Suprapubic skin (tissue), 4 donors: ENCODE results near the gene LRRC42. TPM values are rescaled to one million over a fixed set of nuclear protein-coding genes. Genes with fewer than 3 reads are reported as not detected.

ENCODE experiments used
- DNase-seq, 2 donors: peaks; one replicate each; pipeline ENCODE4 v3.0.0-alpha.2; 2019; ENCODE audit warnings: low spot score in 2 of 2
- H3K27ac ChIP-seq: fragments of 200-600 bp; sonication (generic); one replicate; pipeline ENCODE4 v1.5.1; 2019
- H3K27me3 ChIP-seq: fragments of 200-600 bp; sonication (generic); one replicate; pipeline ENCODE4 v1.5.1; 2019
- H3K36me3 ChIP-seq: fragments of 200-600 bp; sonication (generic); one replicate; pipeline ENCODE4 v1.5.1; 2019
- H3K4me1 ChIP-seq: fragments of 200-600 bp; sonication (generic); one replicate; pipeline ENCODE4 v1.5.1; 2019
- H3K4me3 ChIP-seq: fragments of 200-600 bp; sonication (generic); one replicate; pipeline ENCODE4 v1.5.1; 2019; ENCODE audit warnings: mild to moderate bottlenecking
- H3K9me3 ChIP-seq: fragments of 200-600 bp; sonication (generic); one replicate; pipeline ENCODE4 v1.5.1; 2019
- CTCF ChIP-seq, 2 donors: fragments of 200-600 bp in 1 of 2; fragments of 450-650 bp in 1 of 2; sonication (generic) in 1 of 2; IDR thresholded peaks; one replicate each; pipeline ENCODE4 v1.5.1; 2016 to 2019; ENCODE audit warnings: antibody characterized with exemption in 2 of 2, mild to moderate bottlenecking in 1 of 2, moderate library complexity in 1 of 2
- EP300 ChIP-seq: sonication (generic); formaldehyde crosslinking; IDR thresholded peaks from one replicate; pipeline ENCODE4 v1.6.1; 2017; ENCODE audit warnings: antibody characterized with exemption
- POLR2A ChIP-seq, 2 donors: fragments of 450-650 bp; IDR thresholded peaks; one replicate each; pipeline ENCODE4 v1.6.1; 2017; ENCODE audit warnings: antibody characterized with exemption in 2 of 2, mild to moderate bottlenecking in 2 of 2, moderate library complexity in 2 of 2
- POLR2AphosphoS5 ChIP-seq, 3 donors: sonication (generic); formaldehyde crosslinking; IDR thresholded peaks; one replicate each; pipeline ENCODE4 v1.6.1; 2017; ENCODE audit warnings: antibody characterized with exemption in 3 of 3
- WGBS: methylation state at CpG from one replicate; pipeline ENCODE4 v1.1.5; 2018; 5-methylcytosine and 5-hydroxymethylcytosine counted together
- total RNA-seq, 4 donors: library from RNA; depleted of rRNA; stranded (reverse); fragments of >200 nt; gene quantifications; one replicate each; pipeline ENCODE4 v1.1.0, GENCODE V29; 2016

LRRC42 gene
- total RNA-seq, 4 donors from 2014 or later: 22.2 to 31.1 (median 28.3) TPM

GRCh38 chr1:54013393-54014008, 67.4 kb downstream of the LRRC42 start:
- no peak for TF ChIP-seq POLR2A (IDR thresholded peaks at IDR 0.05)
- TF ChIP-seq POLR2AphosphoS5 (IDR thresholded peaks at IDR 0.05): no peak
- TF ChIP-seq CTCF (IDR thresholded peaks at IDR 0.05): no peak
- no peak for TF ChIP-seq EP300
- no peak overlapping the region for H3K4me3 ChIP-seq
- 81% methylated on average over 8 of the region's 8 CpGs for WGBS
- H3K4me1 ChIP-seq: peaks cover 17% of the 10 kb centered on the region
- H3K27ac ChIP-seq: no peak overlapping the region
- no peaks in the 10 kb centered on the region for H3K9me3 ChIP-seq
- peak in 1 of 2 donors; percentile 60 for DNase-seq
- H3K27me3 ChIP-seq: peaks cover 11% of the 10 kb centered on the region
- H3K36me3 ChIP-seq: no peaks in the 10 kb centered on the region

- Histone ChIP-seq H3K4me1 (peaks cover 17% of the 10 kb centered on the region), H3K9me3 (no peaks in the 10 kb centered on the region), H3K36me3 (no peaks in the 10 kb centered on the region), H3K27ac (no peak overlapping the region), H3K4me3 (no peak overlapping the region), H3K27me3 (peaks cover 5% of the 10 kb centered on the region)
- TF ChIP-seq CTCF (IDR thresholded peaks at IDR 0.05) (no peak), POLR2AphosphoS5 (IDR thresholded peaks at IDR 0.05) (no peak), EP300 (no peak), POLR2A (IDR thresholded peaks at IDR 0.05) (no peak)
- 49% methylated on average over 17 of the region's 17 CpGs for whole genome bisulfite sequencing
- DNase-seq: peak in 1 of 2 donors; percentile 75
Observed at GRCh38 chr1:54014009-54014629, 68.0 kb downstream of the LRRC42 start.

GRCh38 chr1:54016343-54017282, 70.5 kb downstream of the LRRC42 start:
- Histone ChIP-seq H3K27ac (peak overlapping the region; percentile 31), H3K4me1 (peaks cover 17% of the 10 kb centered on the region), H3K4me3 (no peak overlapping the region), H3K27me3 (peaks cover 5% of the 10 kb centered on the region), H3K36me3 (no peaks in the 10 kb centered on the region), H3K9me3 (no peaks in the 10 kb centered on the region)
- DNase-seq: peak in 1 of 2 donors; percentile 75
- no peak for TF ChIP-seq POLR2A (IDR thresholded peaks at IDR 0.05)
- no peak for TF ChIP-seq POLR2AphosphoS5 (IDR thresholded peaks at IDR 0.05)
- TF ChIP-seq EP300: no peak
- TF ChIP-seq CTCF (IDR thresholded peaks at IDR 0.05): no peak
- 41% methylated on average over 8 of the region's 8 CpGs for WGBS

Other genes starting within 250 kb of the LRRC42 start
- 1 to 10 TPM in 1 of 4 donors, under 1 TPM in 3; 0.34 to 1.5 (median 0.59) TPM for gene GLIS1, start 207.2 kb upstream of the LRRC42 start, total RNA-seq
- gene NDC1, start 108.1 kb upstream of the LRRC42 start, total RNA-seq: 10 to 100 TPM; 13.5 to 19.4 (median 15.1) TPM
- gene YIPF1, start 56.6 kb upstream of the LRRC42 start, total RNA-seq: 10 to 100 TPM; 14.9 to 26.1 (median 23.5) TPM
- not detected for gene DIO1, start 52.2 kb upstream of the LRRC42 start, total RNA-seq
- 10 to 100 TPM in 3 of 4 donors, 1 to 10 TPM in 1; 8.8 to 36.5 (median 13.8) TPM for gene IFT25, start 651 bp upstream of the LRRC42 start, total RNA-seq
- gene LDLRAD1, start 71.8 kb downstream of the LRRC42 start, total RNA-seq: under 1 TPM in 1 of 4 donors, not detected in 3; 0.25 TPM
- 100 to 1,000 TPM; 157 to 323 (median 234) TPM for gene TMEM59, start 106.9 kb downstream of the LRRC42 start, total RNA-seq
- gene TCEANC2, start 107.3 kb downstream of the LRRC42 start, total RNA-seq: 1 to 10 TPM; 4.8 to 8.1 (median 6.4) TPM
- not detected for gene CDCP2, start 206.7 kb downstream of the LRRC42 start, total RNA-seq